Measurements from ENCODE around the gene MAK. TPM values are rescaled to one million over a fixed set of nuclear protein-coding genes. Genes with fewer than 3 reads are reported as not detected.
A peak's percentile ranks its signal among the peaks of the same experiment; 100 is the strongest.
"Not testable (repeated sequence)": the region's sequence is repeated elsewhere in the genome, so short reads cannot be mapped to it uniquely, and the experiment has no call there.

MAK gene, protein sequence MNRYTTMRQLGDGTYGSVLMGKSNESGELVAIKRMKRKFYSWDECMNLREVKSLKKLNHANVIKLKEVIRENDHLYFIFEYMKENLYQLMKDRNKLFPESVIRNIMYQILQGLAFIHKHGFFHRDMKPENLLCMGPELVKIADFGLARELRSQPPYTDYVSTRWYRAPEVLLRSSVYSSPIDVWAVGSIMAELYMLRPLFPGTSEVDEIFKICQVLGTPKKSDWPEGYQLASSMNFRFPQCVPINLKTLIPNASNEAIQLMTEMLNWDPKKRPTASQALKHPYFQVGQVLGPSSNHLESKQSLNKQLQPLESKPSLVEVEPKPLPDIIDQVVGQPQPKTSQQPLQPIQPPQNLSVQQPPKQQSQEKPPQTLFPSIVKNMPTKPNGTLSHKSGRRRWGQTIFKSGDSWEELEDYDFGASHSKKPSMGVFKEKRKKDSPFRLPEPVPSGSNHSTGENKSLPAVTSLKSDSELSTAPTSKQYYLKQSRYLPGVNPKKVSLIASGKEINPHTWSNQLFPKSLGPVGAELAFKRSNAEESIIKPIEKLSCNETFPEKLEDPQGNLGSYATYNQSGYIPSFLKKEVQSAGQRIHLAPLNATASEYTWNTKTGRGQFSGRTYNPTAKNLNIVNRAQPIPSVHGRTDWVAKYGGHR
- total RNA-seq (1 to 10 TPM; 3.2 to 4.6 TPM), polyA plus RNA-seq (1 to 10 TPM; 1.0 to 2.1 TPM)
- long read RNA-seq, donor 1, partial matches to known transcripts: 0 of 1 reads
- long read RNA-seq, donor 1, other reads (novel, unspliced or antisense): 0 of 1 reads
- long read RNA-seq, donor 2: 0 reads
- long read RNA-seq, donor 3: 0 reads
- long read RNA-seq, donor 4: 0 reads
- long read RNA-seq, donor 5: 0 reads

DNA sequence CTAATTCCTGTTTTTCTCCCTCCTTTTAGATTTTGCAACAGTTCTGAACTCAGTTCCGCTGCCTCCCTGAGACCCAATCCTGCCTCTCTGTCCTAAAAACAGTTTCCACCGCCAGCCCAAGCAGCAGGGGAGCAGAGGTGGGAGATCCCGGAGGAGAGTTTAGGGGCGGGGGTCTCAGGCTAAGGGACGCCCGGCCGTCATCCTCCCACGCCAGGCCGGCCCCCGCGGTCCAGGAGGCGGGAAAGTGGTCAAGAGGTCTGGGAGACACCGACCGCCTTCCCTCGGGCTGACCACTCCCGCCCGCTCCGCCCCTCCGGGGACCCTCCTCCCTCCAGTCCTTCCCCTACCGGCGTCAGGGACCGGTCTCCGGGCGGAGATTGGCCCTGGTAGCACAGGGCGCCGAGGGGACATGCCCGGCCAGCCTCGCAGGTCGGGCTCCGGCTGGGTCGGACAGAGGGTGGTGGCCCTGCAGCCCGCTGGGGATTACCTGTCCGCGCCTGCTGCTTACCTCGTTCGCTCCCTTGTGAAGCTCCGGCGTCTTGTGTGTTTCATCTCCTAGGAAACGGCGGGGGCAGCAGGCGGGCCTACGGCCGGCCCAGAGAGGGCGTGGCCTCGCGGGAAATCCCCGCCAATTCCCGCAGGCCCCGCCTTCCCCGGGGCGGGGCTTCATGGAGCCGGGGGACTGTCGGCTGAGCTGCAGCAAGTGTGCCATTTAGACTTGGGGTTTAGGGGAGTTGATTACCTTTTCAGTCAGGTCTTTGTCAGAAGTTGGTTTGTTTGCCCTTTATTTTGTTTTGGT is at the start of gene MAK:
Gene MAK (minus strand): TSS at position 545 of the 799 bp plus-strand sequence. CDS start 7,891 bp downstream, outside the sequence.
- WGBS, 2 donors: 0% methylated on average over 43 to 53 of the region's 53 CpGs
- peak; percentile 93 to 94 (median 93) for DNase-seq
- TF ChIP-seq, protein P1, sequence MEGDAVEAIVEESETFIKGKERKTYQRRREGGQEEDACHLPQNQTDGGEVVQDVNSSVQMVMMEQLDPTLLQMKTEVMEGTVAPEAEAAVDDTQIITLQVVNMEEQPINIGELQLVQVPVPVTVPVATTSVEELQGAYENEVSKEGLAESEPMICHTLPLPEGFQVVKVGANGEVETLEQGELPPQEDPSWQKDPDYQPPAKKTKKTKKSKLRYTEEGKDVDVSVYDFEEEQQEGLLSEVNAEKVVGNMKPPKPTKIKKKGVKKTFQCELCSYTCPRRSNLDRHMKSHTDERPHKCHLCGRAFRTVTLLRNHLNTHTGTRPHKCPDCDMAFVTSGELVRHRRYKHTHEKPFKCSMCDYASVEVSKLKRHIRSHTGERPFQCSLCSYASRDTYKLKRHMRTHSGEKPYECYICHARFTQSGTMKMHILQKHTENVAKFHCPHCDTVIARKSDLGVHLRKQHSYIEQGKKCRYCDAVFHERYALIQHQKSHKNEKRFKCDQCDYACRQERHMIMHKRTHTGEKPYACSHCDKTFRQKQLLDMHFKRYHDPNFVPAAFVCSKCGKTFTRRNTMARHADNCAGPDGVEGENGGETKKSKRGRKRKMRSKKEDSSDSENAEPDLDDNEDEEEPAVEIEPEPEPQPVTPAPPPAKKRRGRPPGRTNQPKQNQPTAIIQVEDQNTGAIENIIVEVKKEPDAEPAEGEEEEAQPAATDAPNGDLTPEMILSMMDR (IDR thresholded peaks at IDR 0.05; ENCODE audit: control extremely low read depth, extremely low read depth): no peak
- H3K36me3 ChIP-seq (ENCODE audit: control insufficient read depth in 4 of 4, insufficient read depth in 4 of 4, low read length in 4 of 4): no peaks in the 10 kb centered on the region
- H3K27ac ChIP-seq (ENCODE audit: low read depth in 1 of 2, low read length in 1 of 2): peak within 1 kb of the TSS in 1 of 2 donors; percentile 96
- no peaks in the 10 kb centered on the region for H3K9me3 ChIP-seq (ENCODE audit: control insufficient read depth in 4 of 4, insufficient read depth in 3 of 4, low read length in 3 of 4)
- H3K9ac ChIP-seq (ENCODE audit: insufficient read depth in 1 of 2, low read length in 2 of 2): peak within 1 kb of the TSS; percentile 57 to 68
- H3K27me3 ChIP-seq (ENCODE audit: control insufficient read depth in 3 of 3, insufficient read depth in 3 of 3, low read length in 2 of 3): peaks cover 0 to 5% (median 0%) of the 10 kb centered on the region in 3 donors
- H3K4me3 ChIP-seq: peak within 1 kb of the TSS; percentile 76
- peaks cover 0 to 5% (median 2%) of the 10 kb centered on the region in 5 donors for H3K4me1 ChIP-seq (ENCODE audit: control insufficient read depth in 5 of 5, insufficient read depth in 5 of 5, low read length in 5 of 5)
- peak; percentile 97 for ATAC-seq (ENCODE audit: insufficient read depth, low FRiP score)

DNA sequence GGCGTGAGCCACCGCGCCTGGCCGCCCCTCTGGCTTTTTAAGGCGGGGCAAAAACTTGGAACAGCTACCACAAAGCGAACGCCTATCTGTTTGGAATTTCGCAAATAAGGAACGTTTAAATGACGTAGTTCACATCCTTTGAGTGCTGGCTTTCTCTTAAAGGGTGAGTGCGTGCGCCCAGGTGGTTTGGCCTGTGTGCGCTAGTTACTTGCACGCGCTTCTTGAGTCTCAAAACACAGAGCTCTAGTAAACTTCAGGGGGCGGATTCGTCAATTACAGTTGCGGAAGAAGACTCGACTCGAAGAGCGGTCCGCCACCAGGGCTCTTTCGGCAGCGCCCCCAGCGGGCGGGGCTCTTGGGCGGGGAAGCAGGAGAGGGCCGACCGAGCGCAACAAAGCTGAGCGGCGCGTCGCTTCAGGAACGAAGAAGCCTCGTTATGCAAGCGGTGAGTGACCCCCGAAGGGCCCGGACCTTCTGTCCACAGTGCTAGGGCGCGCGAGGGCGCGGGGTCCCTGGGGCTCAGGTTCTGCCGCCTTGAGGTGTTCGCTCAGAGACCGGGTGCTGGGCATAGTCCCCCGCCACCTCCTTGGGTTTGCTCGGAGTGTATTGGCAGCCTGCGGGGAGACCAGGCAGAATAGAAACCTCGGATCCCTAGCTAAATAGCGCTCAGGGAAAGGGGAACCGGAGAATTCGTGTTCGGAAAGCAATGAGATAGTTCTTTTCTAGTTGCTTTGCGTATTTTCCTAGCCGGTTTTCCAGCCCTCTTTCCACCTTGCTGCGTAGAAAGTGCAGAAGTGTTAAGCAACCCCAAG is 48.6 kb upstream of the MAK start, which contains the start of gene SYCP2L:
Gene SYCP2L (plus strand): TSS at position 362 of the 812 bp plus-strand sequence. CDS start 75 bp downstream, at position 437.
- peaks cover 0 to 12% (median under 1%) of the 10 kb centered on the region in 5 donors for H3K4me1 ChIP-seq (ENCODE audit: control insufficient read depth in 5 of 5, insufficient read depth in 5 of 5, low read length in 5 of 5)
- TF ChIP-seq, protein P1 (IDR thresholded peaks at IDR 0.05; ENCODE audit: control extremely low read depth, extremely low read depth): no peak
- H3K4me3 ChIP-seq: peak within 1 kb of the TSS; percentile 58
- ATAC-seq (ENCODE audit: insufficient read depth, low FRiP score) (peak; percentile 15), DNase-seq (peak; percentile 66 to 77 (median 72))
- H3K9me3 ChIP-seq (ENCODE audit: control insufficient read depth in 4 of 4, insufficient read depth in 3 of 4, low read length in 3 of 4): peaks cover 0 to 6% (median 0%) of the 10 kb centered on the region in 4 donors
- no peaks in the 10 kb centered on the region for H3K36me3 ChIP-seq (ENCODE audit: control insufficient read depth in 4 of 4, insufficient read depth in 4 of 4, low read length in 4 of 4)
- H3K27ac ChIP-seq (ENCODE audit: low read depth in 1 of 2, low read length in 1 of 2): peak within 1 kb of the TSS in 1 of 2 donors; percentile 39
- H3K9ac ChIP-seq (ENCODE audit: insufficient read depth in 1 of 2, low read length in 2 of 2): no peak within 1 kb of the TSS
- 2 to 3% methylated on average over 58 of the region's 58 CpGs for WGBS, 2 donors
- H3K27me3 ChIP-seq (ENCODE audit: control insufficient read depth in 3 of 3, insufficient read depth in 3 of 3, low read length in 2 of 3): peaks cover 6 to 62% (median 57%) of the 10 kb centered on the region in 3 donors

DNA sequence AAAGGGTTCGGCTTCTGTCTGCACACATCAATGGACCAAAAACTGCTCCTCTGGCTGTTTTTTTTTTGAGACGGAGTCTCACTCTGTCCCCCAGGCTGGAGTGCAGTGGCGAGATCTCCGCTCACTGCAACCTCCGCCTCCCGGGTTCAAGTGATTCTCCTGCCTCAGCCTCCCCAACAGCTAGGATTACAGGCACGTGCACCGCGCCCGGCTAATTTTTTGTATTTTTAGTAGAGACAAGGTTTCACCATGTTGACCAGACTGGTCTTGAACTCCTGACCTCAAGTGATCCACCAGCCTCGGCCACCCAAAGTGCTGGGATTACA is 48.0 kb upstream of the MAK start:
- not testable (repeated sequence) for H3K27ac ChIP-seq (ENCODE audit: low read depth in 1 of 2, low read length in 1 of 2); H3K9ac ChIP-seq (ENCODE audit: insufficient read depth in 1 of 2, low read length in 2 of 2); H3K36me3 ChIP-seq (ENCODE audit: control insufficient read depth in 4 of 4, insufficient read depth in 4 of 4, low read length in 4 of 4); H3K4me3 ChIP-seq; H3K9me3 ChIP-seq (ENCODE audit: control insufficient read depth in 4 of 4, insufficient read depth in 3 of 4, low read length in 3 of 4); ATAC-seq (ENCODE audit: insufficient read depth, low FRiP score); DNase-seq
- 18 to 26% methylated on average over 11 of the region's 11 CpGs for WGBS, 2 donors
- H3K27me3 ChIP-seq (ENCODE audit: control insufficient read depth in 3 of 3, insufficient read depth in 3 of 3, low read length in 2 of 3): peaks cover 6 to 68% (median 62%) of the 10 kb centered on the region in 3 donors
- H3K4me1 ChIP-seq (ENCODE audit: control insufficient read depth in 5 of 5, insufficient read depth in 5 of 5, low read length in 5 of 5): peaks cover 0 to 14% (median 3%) of the 10 kb centered on the region in 5 donors
